OCI-M2 (cell line): Measurements from ENCODE around the gene TSPO2.

ENCODE experiments used
- DNase-seq: peaks from one replicate; lab custom pipeline; 2025; ENCODE audit not compliant: unreplicated experiment; lab: John Stamatoyannopoulos, UW

Gene TSPO2

DNA sequence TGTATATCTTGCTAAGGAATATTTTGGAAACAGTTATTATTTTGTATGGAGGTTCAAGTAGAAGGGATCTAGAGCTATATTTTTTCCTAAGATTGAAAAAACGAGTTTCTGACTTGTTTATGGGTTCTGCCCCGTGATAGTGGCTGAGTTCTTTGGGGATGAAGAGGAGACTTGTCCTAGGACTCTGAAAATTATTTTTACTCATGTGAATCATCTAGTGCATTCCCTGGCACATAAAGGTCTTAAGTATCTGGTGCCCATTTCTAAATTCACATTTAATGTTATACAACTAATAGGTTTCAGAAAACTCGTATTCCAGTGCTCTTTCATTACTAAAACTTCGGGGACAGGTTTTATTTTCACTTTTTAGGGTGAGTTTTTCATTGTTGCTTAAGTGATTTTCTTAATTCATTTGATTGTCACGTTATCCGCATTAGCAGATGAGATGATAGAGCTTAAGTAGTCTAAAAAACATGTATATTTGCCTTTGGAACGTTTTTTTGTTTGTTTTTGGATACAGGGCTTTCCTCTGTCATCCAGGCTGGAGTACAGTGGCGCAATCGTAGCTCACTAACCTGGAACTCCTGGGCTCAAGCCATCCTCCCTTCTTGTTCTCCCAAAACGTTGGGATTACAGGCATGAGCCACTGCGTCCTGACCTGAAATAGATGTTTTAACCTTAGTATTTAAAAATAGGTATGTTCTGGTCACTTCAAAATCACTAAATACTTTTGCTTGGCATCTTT lies 32.6 kb downstream of the TSPO2 start:
- no peak for DNase-seq

DNA sequence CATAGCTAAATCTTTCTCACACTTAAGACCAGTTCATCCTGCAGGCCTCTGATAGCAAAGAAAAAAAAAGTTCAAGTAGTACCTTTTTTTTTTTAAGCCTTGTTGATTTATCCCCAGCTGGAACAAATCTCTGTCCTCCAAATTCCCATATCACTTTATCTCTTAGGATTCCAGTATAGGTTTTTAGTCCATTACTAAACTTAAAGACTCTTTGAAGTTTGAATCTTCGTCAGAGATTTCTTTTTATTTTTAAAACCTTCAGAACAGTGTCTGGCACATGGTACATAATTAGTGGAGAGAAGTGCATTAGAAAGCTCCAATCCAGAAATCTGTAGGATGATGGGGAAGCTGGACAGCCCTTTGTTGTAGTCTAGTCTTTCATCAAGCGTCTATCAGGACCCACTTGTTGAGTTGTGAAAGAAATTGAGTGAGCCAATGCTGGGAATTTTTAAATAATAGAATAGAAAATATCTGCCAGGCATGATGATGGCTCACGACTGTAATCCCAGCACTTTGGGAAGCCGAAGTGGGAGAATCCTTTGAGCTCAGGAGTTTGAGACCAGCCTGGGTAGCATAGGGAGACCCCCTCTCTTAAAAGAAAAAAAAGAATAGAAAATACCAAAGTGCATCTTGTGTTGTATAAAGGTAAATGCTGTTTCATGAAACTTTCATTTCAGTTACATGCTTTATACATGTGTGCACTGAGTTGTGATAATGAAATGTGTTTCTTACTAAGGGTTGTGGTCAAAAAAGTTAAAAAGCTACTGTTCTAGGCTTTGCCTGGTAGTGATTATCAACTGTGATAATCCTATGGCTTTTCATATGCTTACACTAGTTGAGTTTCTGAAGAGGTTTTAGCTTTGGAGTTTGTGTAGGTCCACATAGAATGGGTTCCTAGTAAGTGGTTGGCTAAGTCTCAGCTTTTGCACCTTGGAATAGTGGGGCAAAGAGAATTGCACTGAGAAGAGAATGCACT lies 33.7 kb downstream of the TSPO2 start:
- DNase-seq: no peak

DNA sequence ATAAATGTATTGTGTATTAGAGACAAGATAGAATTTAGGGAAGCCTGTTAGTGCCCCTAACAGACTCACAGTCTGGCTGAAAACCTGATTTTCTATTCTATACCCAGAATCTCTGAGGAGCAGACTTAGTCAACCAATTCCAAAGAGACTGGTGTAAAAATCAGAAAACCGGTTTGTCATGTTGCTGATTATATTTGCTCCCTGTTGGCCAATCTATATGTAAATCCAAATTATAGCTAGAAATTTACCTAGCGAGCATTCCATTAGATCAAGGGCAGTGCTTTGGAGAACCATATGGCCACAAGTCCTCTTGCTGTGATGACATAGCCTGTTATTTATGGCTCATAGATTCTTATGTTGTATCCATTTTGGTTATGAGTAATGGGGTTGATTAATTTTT lies 35.3 kb downstream of the TSPO2 start:
- no peak for DNase-seq

DNA sequence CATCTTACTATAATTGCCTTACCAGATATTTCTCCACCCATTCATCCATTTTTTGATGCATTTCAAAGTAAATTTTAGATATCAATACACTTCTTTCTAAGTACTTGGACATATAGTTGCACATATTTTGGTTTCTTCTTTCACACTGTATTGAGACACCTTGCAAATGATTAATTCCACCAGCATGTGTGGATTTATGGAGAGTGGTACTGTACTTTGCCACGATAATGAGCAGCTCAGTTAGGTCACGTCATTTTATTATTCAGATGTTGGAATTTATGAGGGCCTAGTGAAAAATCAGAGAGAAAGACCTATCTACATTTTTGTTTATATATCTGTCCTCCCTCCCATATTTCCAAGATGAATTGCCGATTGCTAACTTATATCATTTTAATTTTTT lies 35.8 kb downstream of the TSPO2 start:
- no peak for DNase-seq

DNA sequence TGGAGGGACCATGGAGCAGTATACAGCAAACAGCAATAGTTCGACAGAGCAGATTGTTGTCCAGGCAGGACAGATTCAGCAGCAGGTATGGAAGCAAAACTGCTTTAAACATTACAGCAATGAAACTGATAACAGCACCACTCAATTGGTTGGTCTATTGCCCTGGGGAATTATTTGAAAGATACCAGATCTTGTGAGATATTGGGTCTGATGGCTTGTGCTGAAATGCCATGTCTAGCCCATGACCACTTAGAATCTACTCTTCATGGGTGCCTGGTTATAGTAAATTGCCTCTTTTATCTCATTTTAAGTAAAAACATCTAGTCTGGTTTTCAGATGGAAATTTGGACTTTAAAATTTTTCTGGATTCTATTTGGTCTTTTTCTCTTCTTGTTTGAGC lies 36.8 kb downstream of the TSPO2 start:
- DNase-seq: no peak

DNA sequence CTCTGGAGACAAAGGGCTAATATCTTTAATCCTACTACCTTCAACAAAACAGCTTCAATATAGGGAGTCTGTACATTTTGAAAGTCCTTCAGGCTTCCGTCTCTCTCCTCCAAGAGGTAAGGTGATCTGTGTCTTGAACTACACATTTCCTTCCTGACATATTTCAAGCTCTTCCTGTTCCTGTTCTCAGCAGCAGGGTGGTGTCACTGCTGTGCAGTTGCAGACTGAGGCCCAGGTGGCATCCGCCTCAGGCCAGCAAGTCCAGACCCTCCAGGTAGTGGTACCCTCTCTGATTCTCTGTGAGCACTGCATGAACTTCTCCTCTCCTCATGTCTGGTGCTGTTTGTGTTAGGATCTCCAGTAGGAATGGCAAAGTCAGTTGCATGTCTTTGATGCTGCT lies 38.4 kb downstream of the TSPO2 start:
- no peak for DNase-seq

DNA sequence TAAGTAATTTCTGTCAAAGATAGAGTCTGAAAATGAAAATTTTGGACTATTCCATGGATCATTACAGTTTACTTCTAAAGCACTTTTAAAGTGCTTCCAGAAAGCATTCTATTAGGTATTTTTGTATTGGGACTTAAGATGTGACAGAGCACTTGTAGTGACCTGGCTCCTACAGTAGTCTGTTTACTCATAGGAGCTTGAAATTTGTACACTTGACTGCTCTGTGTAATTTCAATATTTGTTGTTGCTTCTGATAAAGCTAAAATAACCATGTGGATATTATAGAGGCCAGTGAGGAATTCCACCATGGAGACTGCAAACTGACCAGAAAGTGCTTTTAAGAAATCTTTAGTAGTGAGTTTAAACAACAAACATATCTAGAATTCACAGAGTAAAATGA lies 40.8 kb downstream of the TSPO2 start:
- DNase-seq: no peak

DNA sequence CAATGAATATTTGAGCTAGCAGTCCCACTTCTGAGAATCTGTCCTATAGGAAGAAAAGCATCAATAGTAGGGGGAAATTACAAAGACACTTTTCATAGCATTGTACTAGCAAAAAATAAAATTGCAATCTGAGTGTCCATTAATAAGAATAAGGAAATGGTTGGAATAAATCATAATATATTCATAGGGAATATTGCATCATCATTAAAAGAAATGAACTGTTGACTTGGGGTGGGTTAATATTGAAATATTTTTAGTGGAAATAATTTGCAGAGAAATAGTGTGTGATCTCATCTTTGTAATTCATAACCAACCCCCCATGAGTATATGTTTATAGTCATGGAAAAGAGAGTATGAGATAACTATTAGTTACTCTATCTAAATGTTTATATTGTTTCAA lies 42.9 kb downstream of the TSPO2 start:
- DNase-seq: no peak

DNA sequence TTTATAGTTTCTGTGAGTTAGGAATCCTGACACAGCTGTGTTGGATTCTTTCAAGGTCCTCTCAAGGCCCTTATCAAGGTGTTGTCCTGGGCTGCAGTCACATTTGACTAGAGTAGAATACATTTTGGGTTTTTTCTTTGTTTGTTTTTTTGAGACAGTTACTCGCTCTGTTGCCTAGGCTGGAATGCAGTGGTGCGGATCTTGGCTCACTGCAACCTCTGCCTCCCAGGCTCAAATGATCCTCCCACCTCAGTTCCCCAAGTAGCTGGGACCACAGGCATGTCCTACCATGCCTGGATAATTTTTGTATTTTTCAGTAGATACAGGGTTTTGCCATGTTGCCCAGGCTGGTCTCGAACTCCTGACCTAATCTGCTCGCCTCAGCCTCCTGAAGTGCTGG lies 46.2 kb downstream of the TSPO2 start:
- DNase-seq: no peak

DNA sequence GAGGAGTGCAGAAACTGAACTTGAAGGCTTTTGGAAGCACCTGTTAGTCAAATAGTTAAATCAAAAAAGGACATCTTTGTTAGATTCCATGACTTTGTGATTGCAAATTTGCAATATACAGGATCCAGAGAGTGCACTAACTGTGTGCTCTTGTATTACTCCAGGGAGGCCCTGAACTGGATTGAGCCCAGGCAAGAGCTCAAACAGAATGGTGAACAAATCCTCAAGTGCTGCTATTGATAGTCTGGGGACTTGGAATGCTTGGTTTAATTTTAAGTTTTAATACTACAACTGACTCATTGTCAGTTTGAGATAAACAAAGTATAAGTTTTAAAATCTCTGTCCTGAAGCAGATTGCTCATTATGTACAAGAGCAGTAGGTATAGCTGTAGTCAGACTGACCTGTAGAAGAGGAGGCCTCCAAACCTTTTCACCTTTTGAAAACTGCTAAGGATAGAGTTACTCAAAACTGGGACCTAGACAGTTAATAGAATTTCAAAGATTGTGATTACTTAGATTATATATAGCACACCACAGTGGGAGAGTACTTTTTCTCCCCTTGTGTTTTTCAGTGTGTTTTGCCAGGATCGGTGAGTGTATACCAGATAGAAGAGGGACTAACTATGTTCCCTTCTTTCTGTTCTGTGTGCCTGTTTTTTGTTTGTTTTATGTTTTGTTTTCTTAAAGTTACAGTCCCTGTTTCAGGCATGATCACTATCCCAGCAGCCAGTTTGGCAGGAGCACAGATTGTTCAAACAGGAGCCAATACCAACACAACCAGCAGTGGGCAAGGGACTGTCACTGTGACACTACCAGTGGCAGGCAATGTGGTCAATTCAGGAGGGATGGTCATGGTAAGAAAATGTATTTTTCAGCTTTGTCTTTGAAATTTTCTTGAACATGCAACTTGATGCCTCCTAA lies 48.8 kb downstream of the TSPO2 start:
- DNase-seq: no peak

DNA sequence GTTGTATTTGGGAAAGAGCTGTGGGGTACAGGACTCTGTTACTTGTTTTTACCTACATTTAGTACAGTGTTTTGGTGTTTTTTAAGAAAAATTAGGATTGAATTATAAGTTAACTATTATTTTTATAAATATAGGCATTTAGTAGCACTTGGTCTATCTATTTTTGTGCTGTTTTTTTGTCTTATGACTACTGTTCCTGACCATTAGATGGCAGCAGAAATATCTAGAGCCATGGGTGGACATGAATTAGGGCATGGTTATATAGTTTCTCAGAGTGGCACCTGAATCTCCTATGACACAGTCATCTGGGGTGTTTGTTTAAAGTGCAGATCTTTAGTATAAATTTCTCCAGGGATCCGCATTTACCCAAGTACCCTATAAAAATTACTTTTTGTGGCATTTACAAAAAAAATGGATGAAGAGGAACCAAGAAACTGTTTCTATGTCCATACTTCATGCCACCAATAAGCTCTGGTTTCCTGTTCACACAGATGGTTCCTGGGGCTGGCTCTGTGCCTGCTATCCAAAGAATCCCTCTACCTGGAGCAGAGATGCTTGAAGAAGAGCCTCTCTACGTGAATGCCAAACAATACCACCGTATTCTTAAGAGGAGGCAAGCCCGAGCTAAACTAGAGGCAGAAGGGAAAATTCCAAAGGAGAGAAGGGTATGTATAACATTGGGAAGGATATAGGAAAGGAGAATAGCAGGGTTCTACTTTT lies 50.3 kb downstream of the TSPO2 start:
- DNase-seq: no peak

DNA sequence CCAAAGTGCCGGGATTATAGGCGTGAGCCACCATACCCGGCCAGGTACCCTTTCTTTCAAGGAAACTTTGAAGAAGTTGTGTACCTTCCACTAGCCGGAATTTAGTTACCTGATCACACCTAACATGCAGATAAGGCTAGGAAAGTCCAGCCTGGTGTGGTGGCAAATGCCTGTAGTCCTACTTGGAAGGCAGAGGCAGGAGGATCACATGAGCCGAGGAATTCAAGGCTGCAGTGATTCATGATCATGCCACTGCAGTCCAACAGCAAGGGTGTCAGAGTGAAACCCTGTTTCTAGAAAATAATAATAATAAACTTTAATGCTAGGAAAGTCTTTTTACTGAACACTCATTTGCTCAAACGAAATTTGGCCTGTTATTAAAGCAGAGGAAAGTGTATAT lies 51.5 kb downstream of the TSPO2 start:
- DNase-seq: no peak
